H9 (cell line): ENCODE measurements around the gene MAPK6. TPM values are rescaled to one million over a fixed set of nuclear protein-coding genes. Genes with fewer than 3 reads are reported as not detected.

Experiments
- DNase-seq: peaks from one replicate; pipeline ENCODE4 v3.0.0-alpha.2; 2017
- H2AFZ ChIP-seq: one replicate; pipeline ENCODE4 v1.6.1; 2013; ENCODE audit warnings: mild to moderate bottlenecking, low read length, control low read depth, moderate library complexity
- H2AK5ac ChIP-seq: 2 replicates; pipeline ENCODE4 v1.6.1; 2013; ENCODE audit warnings: low read length, control low read depth, mixed read lengths; ENCODE audit not compliant: insufficient read length
- H2BK120ac ChIP-seq: one replicate; pipeline ENCODE4 v1.6.1; 2013; ENCODE audit warnings: low read depth, mild to moderate bottlenecking, low read length, control low read depth, inconsistent platforms; ENCODE audit not compliant: poor library complexity, severe bottlenecking
- H2BK12ac ChIP-seq: 2 replicates; pipeline ENCODE4 v1.6.1; 2013; ENCODE audit warnings: low read length, control low read depth, mixed read lengths, low read depth; ENCODE audit not compliant: insufficient read length
- H2BK15ac ChIP-seq: 2 replicates; pipeline ENCODE4 v1.6.1; 2013; ENCODE audit warnings: low read depth, low read length, control low read depth
- H2BK20ac ChIP-seq: one replicate; pipeline ENCODE4 v1.6.1; 2013; ENCODE audit warnings: low read depth, mild to moderate bottlenecking, low read length, control low read depth, inconsistent platforms; ENCODE audit not compliant: poor library complexity, severe bottlenecking
- H2BK5ac ChIP-seq: 2 replicates; pipeline ENCODE4 v1.6.1; 2013; ENCODE audit warnings: low read length, control low read depth, mixed read lengths; ENCODE audit not compliant: insufficient read length
- H3K14ac ChIP-seq: 2 replicates; pipeline ENCODE4 v1.6.1; 2013; ENCODE audit warnings: low read length, control low read depth; ENCODE audit not compliant: insufficient read depth
- H3K18ac ChIP-seq: 2 replicates; pipeline ENCODE4 v1.6.1; 2013; ENCODE audit warnings: low read depth, mild to moderate bottlenecking, mixed read lengths, low read length, control low read depth; ENCODE audit not compliant: insufficient read length
- H3K23ac ChIP-seq: 2 replicates; pipeline ENCODE4 v1.6.1; 2013; ENCODE audit warnings: low read length, control low read depth, mixed read lengths, low read depth; ENCODE audit not compliant: insufficient read length
- H3K23me2 ChIP-seq: 2 replicates; pipeline ENCODE4 v1.6.1; 2013; ENCODE audit warnings: low read depth, mild to moderate bottlenecking, mixed read lengths, low read length, control low read depth; ENCODE audit not compliant: insufficient read length, poor library complexity, severe bottlenecking
- H3K27ac ChIP-seq: 2 replicates; pipeline ENCODE4 v1.5.1; 2013; ENCODE audit warnings: low read length, control low read depth, mixed read lengths, low read depth; ENCODE audit not compliant: insufficient read length
- H3K27me3 ChIP-seq: 2 replicates; pipeline ENCODE4 v1.6.1; 2013; ENCODE audit warnings: low read length, control low read depth, inconsistent platforms; ENCODE audit not compliant: insufficient read depth
- H3K4ac ChIP-seq: 2 replicates; pipeline ENCODE4 v1.6.1; 2013; ENCODE audit warnings: low read depth, mild to moderate bottlenecking, control low read depth, inconsistent platforms, low read length, moderate library complexity
- H3K4me1 ChIP-seq: 2 replicates; pipeline ENCODE4 v1.6.1; 2013; ENCODE audit warnings: low read length, control low read depth, inconsistent platforms; ENCODE audit not compliant: insufficient read depth
- H3K4me2 ChIP-seq: 2 replicates; pipeline ENCODE4 v1.6.1; 2013; ENCODE audit warnings: low read length, control low read depth, mixed read lengths; ENCODE audit not compliant: insufficient read length, insufficient read depth
- H3K56ac ChIP-seq: 2 replicates; pipeline ENCODE4 v1.6.1; 2013; ENCODE audit warnings: low read depth, mild to moderate bottlenecking, mixed read lengths, low read length, control low read depth; ENCODE audit not compliant: insufficient read length
- H3K79me1 ChIP-seq: 2 replicates; pipeline ENCODE4 v1.6.1; 2013; ENCODE audit warnings: low read depth, mild to moderate bottlenecking, moderate library complexity, low read length, control low read depth, inconsistent platforms; ENCODE audit not compliant: insufficient read depth, poor library complexity, severe bottlenecking
- H3K79me2 ChIP-seq: 2 replicates; pipeline ENCODE4 v1.6.1; 2013; ENCODE audit warnings: low read length, control low read depth, inconsistent platforms; ENCODE audit not compliant: insufficient read depth
- H3K9ac ChIP-seq: 2 replicates; pipeline ENCODE4 v1.6.1; 2013; ENCODE audit warnings: low read length, control low read depth, mixed read lengths; ENCODE audit not compliant: insufficient read length; ENCODE audit errors: extremely low read depth
- H3K9me3 ChIP-seq: one replicate; pipeline ENCODE4 v1.6.1; 2013; ENCODE audit warnings: low read depth, low read length, inconsistent platforms; ENCODE audit not compliant: control insufficient read depth
- H3T11ph ChIP-seq: one replicate; pipeline ENCODE4 v1.6.1; 2013; ENCODE audit warnings: mild to moderate bottlenecking, low read length, control low read depth, inconsistent platforms
- H4K20me1 ChIP-seq: one replicate; pipeline ENCODE4 v1.6.1; 2013; ENCODE audit not compliant: control insufficient read depth, insufficient read length, insufficient read depth
- H4K5ac ChIP-seq: 2 replicates; pipeline ENCODE4 v1.6.1; 2013; ENCODE audit warnings: low read depth, mild to moderate bottlenecking, mixed read lengths, low read length, control low read depth; ENCODE audit not compliant: insufficient read length
- H4K8ac ChIP-seq: replicated peaks from 2 replicates; pipeline ENCODE4 v1.6.1; 2013; ENCODE audit warnings: low read length, control low read depth, mixed read lengths, low read depth; ENCODE audit not compliant: insufficient read length
- H4K91ac ChIP-seq: 2 replicates; pipeline ENCODE4 v1.6.1; 2013; ENCODE audit warnings: low read depth, mild to moderate bottlenecking, moderate library complexity, mixed read lengths, low read length, control low read depth; ENCODE audit not compliant: insufficient read length
- H3K27ac Mint-ChIP-seq, 3 experiments: 2 replicates in 2 of 3; 3 replicates in 1 of 3; pipeline ENCODE4 v1.8.0; 2020 to 2021; ENCODE audit warnings: mixed read lengths in 3 of 3, mild to moderate bottlenecking in 1 of 3, moderate library complexity in 1 of 3
- H3K27me3 Mint-ChIP-seq: 2 replicates; pipeline ENCODE4 v1.8.0; 2021; ENCODE audit warnings: low read depth, mild to moderate bottlenecking, moderate library complexity, mixed read lengths
- H3K36me3 Mint-ChIP-seq, 3 experiments: 2 replicates in 2 of 3; 3 replicates in 1 of 3; pipeline ENCODE4 v1.8.0; 2020 to 2021; ENCODE audit warnings: low read depth in 3 of 3, mixed read lengths in 3 of 3; ENCODE audit not compliant: insufficient read depth in 1 of 3
- H3K4me1 Mint-ChIP-seq, 2 experiments: 2 replicates each; pipeline ENCODE4 v1.8.0; 2020; ENCODE audit warnings: mixed read lengths in 2 of 2
- H3K4me3 Mint-ChIP-seq, 2 experiments: 2 replicates in 1 of 2; 3 replicates in 1 of 2; pipeline ENCODE4 v1.8.0; 2020 to 2021; ENCODE audit warnings: mild to moderate bottlenecking in 2 of 2, mixed read lengths in 2 of 2, moderate library complexity in 1 of 2
- H3K9me3 Mint-ChIP-seq, 2 experiments: 2 replicates in 1 of 2; 3 replicates in 1 of 2; pipeline ENCODE4 v1.8.0; 2020; ENCODE audit warnings: mild to moderate bottlenecking in 2 of 2, mixed read lengths in 2 of 2, moderate library complexity in 1 of 2
- CTCF ChIP-seq: fragments of 200-600 bp; sonication (generic); conservative IDR thresholded peaks from 3 replicates; pipeline ENCODE4 v1.8.0; 2021; ENCODE audit warnings: antibody characterized with exemption, mild to moderate bottlenecking
- WGBS: extraction: QIAGEN DNeasy Blood & Tissue Kit; methylation state at CpG from one replicate; pipeline ENCODE4 v1.1.7; 2013; ENCODE audit warnings: missing lambda C conversion rate, low lambda C conversion rate, mixed read lengths; ENCODE audit not compliant: insufficient read length; ENCODE audit errors: extremely low coverage; 5-methylcytosine and 5-hydroxymethylcytosine counted together
- total RNA-seq: library from RNA; stranded (reverse); gene quantifications from 2 replicates; pipeline ENCODE4 v1.2.1, GENCODE V29; 2021

The MAPK6 gene
- total RNA-seq, 1 experiment from 2014 or later = 88.6 TPM

GRCh38 chr15:52006702-52007340 is 12.2 kb upstream of the MAPK6 start:
- H2BK15ac ChIP-seq = no peak overlapping the region
- no peak overlapping the region for H3T11ph ChIP-seq
- H2BK20ac ChIP-seq = no peak overlapping the region
- Mint-ChIP-seq H3K4me1 (no peaks in the 10 kb centered on the region), H3K27ac (no peak overlapping the region), H3K4me3 (no peak overlapping the region), H3K36me3 (no peaks in the 10 kb centered on the region), H3K9me3 (peaks cover 0 to 2% of the 10 kb centered on the region in 2 experiments; a peak in 1 of 5 replicates), H3K27me3 (no peaks in the 10 kb centered on the region)
- H3K4me1 ChIP-seq = no peaks in the 10 kb centered on the region
- H2AFZ ChIP-seq = no peak overlapping the region
- no peak overlapping the region for H3K23ac ChIP-seq
- WGBS = no CpG with 5 or more reads among the region's 3 CpGs
- no peak overlapping the region for H2BK5ac ChIP-seq
- no peaks in the 10 kb centered on the region for H3K23me2 ChIP-seq
- no peak overlapping the region for H4K5ac ChIP-seq
- TF ChIP-seq CTCF = no peak
- no peak overlapping the region for H3K9ac ChIP-seq
- H3K79me2 ChIP-seq = no peaks in the 10 kb centered on the region
- no peak overlapping the region for H3K14ac ChIP-seq
- H4K20me1 ChIP-seq = no peaks in the 10 kb centered on the region
- H2AK5ac ChIP-seq = no peak overlapping the region
- no peak overlapping the region for H3K4me2 ChIP-seq
- no peak overlapping the region for H2BK120ac ChIP-seq
- H4K91ac ChIP-seq = no peak overlapping the region
- no peak overlapping the region for H3K56ac ChIP-seq
- no peak overlapping the region for H3K18ac ChIP-seq
- H3K79me1 ChIP-seq = no peaks in the 10 kb centered on the region
- H3K9me3 ChIP-seq = no peaks in the 10 kb centered on the region
- no peak overlapping the region for H3K27ac ChIP-seq
- H3K4ac ChIP-seq = no peak overlapping the region
- no peaks in the 10 kb centered on the region for H3K27me3 ChIP-seq
- no peak overlapping the region for H4K8ac ChIP-seq
- no peak overlapping the region for H2BK12ac ChIP-seq
- no peak for DNase-seq
